ENCODE data around the gene SLC6A6.
A peak's percentile ranks its signal among the peaks of the same experiment; 100 is the strongest.

SLC6A6 gene

GRCh38 chr3:14454639-14455310 lies 52.4 kb downstream of the SLC6A6 start:
- Histone ChIP-seq H3K4me1 (ENCODE audit: control insufficient read depth, insufficient read depth, low read depth, low read length) (peaks cover 61% of the 10 kb centered on the region), H3K9ac (ENCODE audit: low read length) (no peak overlapping the region), H3K79me1 (replicated peaks; ENCODE audit: low read length, poor library complexity, severe bottlenecking) (peaks cover 14% of the 10 kb centered on the region), H4K8ac (ENCODE audit: low read length) (no peak overlapping the region), H2BK15ac (ENCODE audit: low read depth, poor library complexity, severe bottlenecking) (no peak overlapping the region), H3K36me3 (ENCODE audit: control insufficient read depth in 1 of 2, insufficient read depth in 2 of 2, low read depth in 1 of 2, low read length in 2 of 2) (peaks cover 35 to 66% of the 10 kb centered on the region in 2 experiments), H3K4me3 (ENCODE audit: insufficient read depth in 1 of 2, low read depth in 1 of 2, low read length in 2 of 2) (no peak overlapping the region), H3K4me2 (ENCODE audit: low read length, poor library complexity, severe bottlenecking) (no peak overlapping the region), H3K9me3 (ENCODE audit: control insufficient read depth, low read length) (no peaks in the 10 kb centered on the region), H2BK5ac (ENCODE audit: low read depth, low read length, poor library complexity, severe bottlenecking) (no peak overlapping the region), H3K27me3 (ENCODE audit: control insufficient read depth in 1 of 2, insufficient read depth in 1 of 2, low read length in 2 of 2) (no peaks in the 10 kb centered on the region), H2AFZ (ENCODE audit: low read depth, low read length) (no peak overlapping the region), H3K18ac (ENCODE audit: low read depth in 1 of 2, low read length in 2 of 2) (no peak overlapping the region), H3K23ac (ENCODE audit: low read length in 2 of 2) (no peak overlapping the region), H2BK120ac (ENCODE audit: low read depth, low read length) (no peak overlapping the region), H3K14ac (ENCODE audit: low read length in 2 of 2) (no peak overlapping the region), H4K91ac (ENCODE audit: low read length) (no peak overlapping the region), H3K27ac (ENCODE audit: low read length, poor library complexity, severe bottlenecking) (no peak overlapping the region), H2AK5ac (ENCODE audit: low read length, severe bottlenecking) (peak overlapping the region; percentile 17), H2BK12ac (ENCODE audit: low read length in 2 of 2) (no peak overlapping the region), H3K4ac (ENCODE audit: low read depth in 1 of 2, low read length in 2 of 2) (no peak overlapping the region)
- WGBS = 96% methylated on average over 6 of the region's 8 CpGs
- no peak for DNase-seq

DNA sequence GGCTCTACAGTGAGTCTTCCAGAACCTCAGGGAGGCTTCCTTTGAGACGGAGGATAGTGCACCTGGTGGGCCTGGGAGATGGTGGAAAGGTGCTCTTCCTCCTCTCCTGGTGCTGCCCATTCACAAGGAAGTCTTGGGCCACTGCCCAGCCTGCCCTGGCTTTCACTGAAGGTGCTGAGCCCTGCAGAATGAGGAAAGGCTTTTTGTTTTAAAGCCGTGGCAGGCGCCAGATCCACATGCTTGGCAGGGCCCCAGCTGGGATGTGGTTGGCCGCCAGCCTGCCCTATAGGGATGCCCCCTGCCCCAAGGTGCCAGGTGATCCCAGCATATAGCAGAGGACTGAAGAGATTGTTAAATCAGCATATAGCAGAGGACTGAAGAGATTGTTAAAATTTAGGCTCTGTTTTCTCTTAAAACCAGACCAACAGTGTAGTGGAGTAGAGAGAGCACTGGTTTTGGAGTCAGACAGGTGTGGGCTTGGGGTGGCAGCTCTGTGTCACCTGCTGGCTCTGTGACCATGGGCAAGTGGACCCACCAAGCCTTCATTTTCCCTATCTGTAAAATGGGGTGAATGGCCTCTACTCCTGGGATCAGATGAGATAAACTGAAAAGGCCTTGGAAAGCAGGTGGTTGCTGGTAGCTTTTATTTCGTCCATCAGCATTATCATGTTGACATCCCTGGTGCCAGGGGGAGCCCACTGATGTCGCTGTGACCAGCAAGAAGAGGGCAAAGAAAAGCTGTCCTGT lies 53.3 kb downstream of the SLC6A6 start:
- Histone ChIP-seq H3K79me1 (replicated peaks; ENCODE audit: low read length, poor library complexity, severe bottlenecking) (peaks cover 12% of the 10 kb centered on the region), H3K4me2 (ENCODE audit: low read length, poor library complexity, severe bottlenecking) (no peak overlapping the region), H3K4me1 (ENCODE audit: control insufficient read depth, insufficient read depth, low read depth, low read length) (peaks cover 68% of the 10 kb centered on the region), H3K27me3 (ENCODE audit: control insufficient read depth in 1 of 2, insufficient read depth in 1 of 2, low read length in 2 of 2) (no peaks in the 10 kb centered on the region), H3K27ac (ENCODE audit: low read length, poor library complexity, severe bottlenecking) (no peak overlapping the region), H2AFZ (ENCODE audit: low read depth, low read length) (no peak overlapping the region), H2BK15ac (ENCODE audit: low read depth, poor library complexity, severe bottlenecking) (no peak overlapping the region), H3K4me3 (ENCODE audit: insufficient read depth in 1 of 2, low read depth in 1 of 2, low read length in 2 of 2) (no peak overlapping the region), H2BK5ac (ENCODE audit: low read depth, low read length, poor library complexity, severe bottlenecking) (no peak overlapping the region), H3K14ac (ENCODE audit: low read length in 2 of 2) (no peak overlapping the region), H4K91ac (ENCODE audit: low read length) (no peak overlapping the region), H3K9me3 (ENCODE audit: control insufficient read depth, low read length) (no peaks in the 10 kb centered on the region), H3K9ac (ENCODE audit: low read length) (no peak overlapping the region), H3K4ac (ENCODE audit: low read depth in 1 of 2, low read length in 2 of 2) (no peak overlapping the region), H3K36me3 (ENCODE audit: control insufficient read depth in 1 of 2, insufficient read depth in 2 of 2, low read depth in 1 of 2, low read length in 2 of 2) (peaks cover 33 to 65% of the 10 kb centered on the region in 2 experiments), H4K8ac (ENCODE audit: low read length) (no peak overlapping the region), H2BK12ac (ENCODE audit: low read length in 2 of 2) (no peak overlapping the region), H3K23ac (ENCODE audit: low read length in 2 of 2) (no peak overlapping the region), H2AK5ac (ENCODE audit: low read length, severe bottlenecking) (no peak overlapping the region), H2BK120ac (ENCODE audit: low read depth, low read length) (no peak overlapping the region), H3K18ac (ENCODE audit: low read depth in 1 of 2, low read length in 2 of 2) (no peak overlapping the region)
- no peak for DNase-seq
- 96% methylated on average over 6 of the region's 6 CpGs for WGBS

GRCh38 chr3:14456794-14457193 lies 54.4 kb downstream of the SLC6A6 start:
- H3K4ac ChIP-seq (ENCODE audit: low read depth in 1 of 2, low read length in 2 of 2) = no peak overlapping the region
- H3K23ac ChIP-seq (ENCODE audit: low read length in 2 of 2) = no peak overlapping the region
- peak overlapping the region; percentile 40 for H2AK5ac ChIP-seq (ENCODE audit: low read length, severe bottlenecking)
- H4K91ac ChIP-seq (ENCODE audit: low read length) = no peak overlapping the region
- WGBS = 95% methylated on average over 8 of the region's 8 CpGs
- no peak overlapping the region for H2BK120ac ChIP-seq (ENCODE audit: low read depth, low read length)
- peak overlapping the region; percentile 7 for H3K27ac ChIP-seq (ENCODE audit: low read length, poor library complexity, severe bottlenecking)
- no peak overlapping the region for H3K14ac ChIP-seq (ENCODE audit: low read length in 2 of 2)
- H3K36me3 ChIP-seq (ENCODE audit: control insufficient read depth in 1 of 2, insufficient read depth in 2 of 2, low read depth in 1 of 2, low read length in 2 of 2) = peaks cover 30 to 65% of the 10 kb centered on the region in 2 experiments
- DNase-seq = no peak
- peaks cover 12% of the 10 kb centered on the region for H3K79me1 ChIP-seq (replicated peaks; ENCODE audit: low read length, poor library complexity, severe bottlenecking)
- no peak overlapping the region for H3K9ac ChIP-seq (ENCODE audit: low read length)
- no peak overlapping the region for H2AFZ ChIP-seq (ENCODE audit: low read depth, low read length)
- H2BK5ac ChIP-seq (ENCODE audit: low read depth, low read length, poor library complexity, severe bottlenecking) = no peak overlapping the region
- no peaks in the 10 kb centered on the region for H3K9me3 ChIP-seq (ENCODE audit: control insufficient read depth, low read length)
- H3K18ac ChIP-seq (ENCODE audit: low read depth in 1 of 2, low read length in 2 of 2) = peak overlapping the region in 1 of 2 experiments; percentile 35
- no peak overlapping the region for H3K4me2 ChIP-seq (ENCODE audit: low read length, poor library complexity, severe bottlenecking)
- no peak overlapping the region for H4K8ac ChIP-seq (ENCODE audit: low read length)
- H2BK15ac ChIP-seq (ENCODE audit: low read depth, poor library complexity, severe bottlenecking) = peak overlapping the region; percentile 55
- peaks cover 72% of the 10 kb centered on the region for H3K4me1 ChIP-seq (ENCODE audit: control insufficient read depth, insufficient read depth, low read depth, low read length)
- H3K27me3 ChIP-seq (ENCODE audit: control insufficient read depth in 1 of 2, insufficient read depth in 1 of 2, low read length in 2 of 2) = no peaks in the 10 kb centered on the region
- peak overlapping the region in 1 of 2 experiments; percentile 30 for H2BK12ac ChIP-seq (ENCODE audit: low read length in 2 of 2)
- H3K4me3 ChIP-seq (ENCODE audit: insufficient read depth in 1 of 2, low read depth in 1 of 2, low read length in 2 of 2) = no peak overlapping the region

GRCh38 chr3:14457481-14457880 lies 55.1 kb downstream of the SLC6A6 start:
- Histone ChIP-seq H3K4me3 (ENCODE audit: insufficient read depth in 1 of 2, low read depth in 1 of 2, low read length in 2 of 2) (no peak overlapping the region), H3K4me2 (ENCODE audit: low read length, poor library complexity, severe bottlenecking) (no peak overlapping the region), H3K9ac (ENCODE audit: low read length) (no peak overlapping the region), H3K14ac (ENCODE audit: low read length in 2 of 2) (no peak overlapping the region), H2BK12ac (ENCODE audit: low read length in 2 of 2) (no peak overlapping the region), H3K18ac (ENCODE audit: low read depth in 1 of 2, low read length in 2 of 2) (no peak overlapping the region), H3K9me3 (ENCODE audit: control insufficient read depth, low read length) (no peaks in the 10 kb centered on the region), H2BK15ac (ENCODE audit: low read depth, poor library complexity, severe bottlenecking) (no peak overlapping the region), H4K8ac (ENCODE audit: low read length) (no peak overlapping the region), H3K23ac (ENCODE audit: low read length in 2 of 2) (no peak overlapping the region), H2AK5ac (ENCODE audit: low read length, severe bottlenecking) (peak overlapping the region; percentile 58), H2BK120ac (ENCODE audit: low read depth, low read length) (no peak overlapping the region), H3K36me3 (ENCODE audit: control insufficient read depth in 1 of 2, insufficient read depth in 2 of 2, low read depth in 1 of 2, low read length in 2 of 2) (peaks cover 31 to 65% of the 10 kb centered on the region in 2 experiments), H2AFZ (ENCODE audit: low read depth, low read length) (no peak overlapping the region), H4K91ac (ENCODE audit: low read length) (no peak overlapping the region), H3K4ac (ENCODE audit: low read depth in 1 of 2, low read length in 2 of 2) (no peak overlapping the region), H3K4me1 (ENCODE audit: control insufficient read depth, insufficient read depth, low read depth, low read length) (peaks cover 71% of the 10 kb centered on the region), H3K27me3 (ENCODE audit: control insufficient read depth in 1 of 2, insufficient read depth in 1 of 2, low read length in 2 of 2) (no peaks in the 10 kb centered on the region), H2BK5ac (ENCODE audit: low read depth, low read length, poor library complexity, severe bottlenecking) (no peak overlapping the region), H3K79me1 (replicated peaks; ENCODE audit: low read length, poor library complexity, severe bottlenecking) (peaks cover 12% of the 10 kb centered on the region), H3K27ac (ENCODE audit: low read length, poor library complexity, severe bottlenecking) (peak overlapping the region; percentile 94)
- WGBS = 95% methylated on average over 5 of the region's 5 CpGs
- DNase-seq = no peak
